GM21717 (cell line): ENCODE results near the gene FBXO44.
A peak's percentile ranks its signal among the peaks of the same experiment; 100 is the strongest.
"Not testable (repeated sequence)": the region's sequence is repeated elsewhere in the genome, so short reads cannot be mapped to it uniquely, and the experiment has no call there.

ENCODE experiments used
- ATAC-seq: cut with Tn5 transposase; IDR thresholded peaks from one replicate; pipeline ENCODE4 v1.9.1; 2021; ENCODE audit warnings: mild to moderate bottlenecking, moderate library complexity; ENCODE audit not compliant: unreplicated experiment

Gene FBXO44

GRCh38 chr1:11638121-11638520, 16.6 kb upstream of the FBXO44 start:
- no peak for ATAC-seq

- no peak for ATAC-seq
Observed at GRCh38 chr1:11639372-11639771, 15.3 kb upstream of the FBXO44 start.

- no peak for ATAC-seq
Observed at GRCh38 chr1:11640101-11640500, 14.6 kb upstream of the FBXO44 start.

GRCh38 chr1:11640944-11641343, 13.7 kb upstream of the FBXO44 start:
- ATAC-seq: no peak

- no peak for ATAC-seq
Observed at GRCh38 chr1:11641776-11642305, 12.8 kb upstream of the FBXO44 start.

GRCh38 chr1:11642418-11643017, 12.2 kb upstream of the FBXO44 start:
- ATAC-seq: not testable (repeated sequence)

- ATAC-seq: no peak
Observed at GRCh38 chr1:11643782-11644181, 10.9 kb upstream of the FBXO44 start.

- ATAC-seq: no peak
Observed at GRCh38 chr1:11645270-11645669, 9.4 kb upstream of the FBXO44 start.

- ATAC-seq: no peak
Observed at GRCh38 chr1:11645670-11646265, 8.9 kb upstream of the FBXO44 start.

- ATAC-seq: no peak
Observed at GRCh38 chr1:11646317-11646716, 8.4 kb upstream of the FBXO44 start.

GRCh38 chr1:11647333-11647732, 7.3 kb upstream of the FBXO44 start:
- ATAC-seq: no peak

- no peak for ATAC-seq
Observed at GRCh38 chr1:11648039-11648438, 6.6 kb upstream of the FBXO44 start.

GRCh38 chr1:11648732-11649158, 5.9 kb upstream of the FBXO44 start:
- no peak for ATAC-seq

- ATAC-seq: no peak
Observed at GRCh38 chr1:11649237-11649623, 5.4 kb upstream of the FBXO44 start.

- ATAC-seq: no peak
Observed at GRCh38 chr1:11649624-11650330, 4.9 kb upstream of the FBXO44 start.

- peak; percentile 36 for ATAC-seq
Observed at GRCh38 chr1:11650331-11650991, 4.2 kb upstream of the FBXO44 start.

GRCh38 chr1:11651017-11651416, 3.7 kb upstream of the FBXO44 start:
- no peak for ATAC-seq

- ATAC-seq: no peak
Observed at GRCh38 chr1:11652203-11652780, 2.4 kb upstream of the FBXO44 start.

GRCh38 chr1:11653101-11653860, 1.4 kb upstream of the FBXO44 start:
- ATAC-seq: no peak

GRCh38 chr1:11653861-11654136, 878 bp upstream of the FBXO44 start:
- no peak for ATAC-seq
